ENCODE results near the gene CCSER2. TPM values are rescaled to one million over a fixed set of nuclear protein-coding genes. Genes with fewer than 3 reads are reported as not detected.

The CCSER2 gene
- total RNA-seq, 1 experiment from 2014 or later = 28.9 TPM

DNA sequence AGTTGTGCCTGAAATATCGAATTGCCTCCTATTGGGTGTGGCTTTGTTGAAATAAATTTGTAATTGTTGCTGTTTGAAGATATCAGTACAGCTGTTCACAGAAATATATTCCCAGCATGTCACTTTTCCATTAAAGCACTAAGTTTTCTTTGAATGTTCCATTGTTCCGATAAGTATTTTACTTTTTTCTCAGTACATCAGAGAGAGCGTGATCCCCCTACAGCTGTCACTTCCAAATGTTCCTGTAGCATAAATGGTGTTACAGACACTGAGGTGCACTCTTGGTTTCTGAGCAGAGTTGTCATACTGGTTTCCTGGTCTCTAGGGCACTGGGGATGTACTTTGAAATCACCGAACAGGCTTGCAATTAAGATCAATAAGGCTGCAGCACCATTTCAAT is 189.2 kb downstream of the CCSER2 start:
- no peak overlapping the region for H3K4me2 ChIP-seq (ENCODE audit: low read length)
- no peak overlapping the region for H3K9ac ChIP-seq (ENCODE audit: low read length)
- ChIA-PET POLR2A (no interaction called here), CTCF (no interaction called here), RAD21 (ENCODE audit: low non-redundant PET in 1 of 2, low total read pairs in 2 of 2, uncharacterized antibody in 2 of 2, unreplicated experiment in 2 of 2) (no interaction called here)
- DNase-seq (ENCODE audit: low read depth, low spot score) (no peak), ATAC-seq (no peak)
- no peak overlapping the region for H3K4me3 ChIP-seq (replicated peaks in 1 of 2; ENCODE audit: low read depth in 1 of 2, low read length in 2 of 2)
- H3K79me2 ChIP-seq (ENCODE audit: insufficient read depth, low read length) = no peaks in the 10 kb centered on the region
- no peak overlapping the region for H3K27ac ChIP-seq (ENCODE audit: low read depth, low read length)
- H3K4me1 ChIP-seq (ENCODE audit: control insufficient read depth in 1 of 2, insufficient read depth in 2 of 2, low read length in 2 of 2) = no peaks in the 10 kb centered on the region
- intact Hi-C loops (cut with micrococcal nuclease) = no loop called here
- no peak overlapping the region for H2AFZ ChIP-seq (ENCODE audit: low read depth, low read length, poor library complexity, severe bottlenecking)
- H3K9me3 ChIP-seq (ENCODE audit: control insufficient read depth in 1 of 2, insufficient read depth in 1 of 2, low read depth in 1 of 2, low read length in 2 of 2) = no peaks in the 10 kb centered on the region
- no peaks in the 10 kb centered on the region; a peak in 1 of 4 replicates for H3K36me3 ChIP-seq (ENCODE audit: control insufficient read depth in 1 of 2, insufficient read depth in 2 of 2, low read length in 2 of 2)
- TF ChIP-seq, protein P1, sequence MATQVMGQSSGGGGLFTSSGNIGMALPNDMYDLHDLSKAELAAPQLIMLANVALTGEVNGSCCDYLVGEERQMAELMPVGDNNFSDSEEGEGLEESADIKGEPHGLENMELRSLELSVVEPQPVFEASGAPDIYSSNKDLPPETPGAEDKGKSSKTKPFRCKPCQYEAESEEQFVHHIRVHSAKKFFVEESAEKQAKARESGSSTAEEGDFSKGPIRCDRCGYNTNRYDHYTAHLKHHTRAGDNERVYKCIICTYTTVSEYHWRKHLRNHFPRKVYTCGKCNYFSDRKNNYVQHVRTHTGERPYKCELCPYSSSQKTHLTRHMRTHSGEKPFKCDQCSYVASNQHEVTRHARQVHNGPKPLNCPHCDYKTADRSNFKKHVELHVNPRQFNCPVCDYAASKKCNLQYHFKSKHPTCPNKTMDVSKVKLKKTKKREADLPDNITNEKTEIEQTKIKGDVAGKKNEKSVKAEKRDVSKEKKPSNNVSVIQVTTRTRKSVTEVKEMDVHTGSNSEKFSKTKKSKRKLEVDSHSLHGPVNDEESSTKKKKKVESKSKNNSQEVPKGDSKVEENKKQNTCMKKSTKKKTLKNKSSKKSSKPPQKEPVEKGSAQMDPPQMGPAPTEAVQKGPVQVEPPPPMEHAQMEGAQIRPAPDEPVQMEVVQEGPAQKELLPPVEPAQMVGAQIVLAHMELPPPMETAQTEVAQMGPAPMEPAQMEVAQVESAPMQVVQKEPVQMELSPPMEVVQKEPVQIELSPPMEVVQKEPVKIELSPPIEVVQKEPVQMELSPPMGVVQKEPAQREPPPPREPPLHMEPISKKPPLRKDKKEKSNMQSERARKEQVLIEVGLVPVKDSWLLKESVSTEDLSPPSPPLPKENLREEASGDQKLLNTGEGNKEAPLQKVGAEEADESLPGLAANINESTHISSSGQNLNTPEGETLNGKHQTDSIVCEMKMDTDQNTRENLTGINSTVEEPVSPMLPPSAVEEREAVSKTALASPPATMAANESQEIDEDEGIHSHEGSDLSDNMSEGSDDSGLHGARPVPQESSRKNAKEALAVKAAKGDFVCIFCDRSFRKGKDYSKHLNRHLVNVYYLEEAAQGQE (IDR thresholded peaks at IDR 0.05; ENCODE audit: low read depth) = no peak
- TF ChIP-seq ZFX (IDR thresholded peaks at IDR 0.05) (no peak), EGR1 (IDR thresholded peaks at IDR 0.05; ENCODE audit: low read depth) (no peak), RAD21 (IDR thresholded peaks at IDR 0.05; ENCODE audit: low read depth) (no peak), ELF1 (IDR thresholded peaks at IDR 0.05; ENCODE audit: borderline replicate concordance, low read depth) (no peak), POLR2AphosphoS5 (IDR thresholded peaks at IDR 0.05; ENCODE audit: low read depth, low read length) (no peak), EZH2phosphoT487 (IDR thresholded peaks at IDR 0.05; ENCODE audit: borderline replicate concordance) (no peak), TCF7L2 (IDR thresholded peaks at IDR 0.05; ENCODE audit: borderline replicate concordance, extremely low read depth, insufficient read depth, insufficient read length) (no peak), ZNF274 (IDR thresholded peaks at IDR 0.05; ENCODE audit: low read depth, low read length) (no peak), EZH2 (IDR thresholded peaks at IDR 0.05) (no peak), YY1 (IDR thresholded peaks at IDR 0.05; ENCODE audit: extremely low read depth, insufficient replicate concordance, low read depth, low read length) (no peak), JUND (IDR thresholded peaks at IDR 0.05) (no peak), SRF (IDR thresholded peaks at IDR 0.05; ENCODE audit: low read depth) (no peak)
- TF ChIP-seq, protein P2, sequence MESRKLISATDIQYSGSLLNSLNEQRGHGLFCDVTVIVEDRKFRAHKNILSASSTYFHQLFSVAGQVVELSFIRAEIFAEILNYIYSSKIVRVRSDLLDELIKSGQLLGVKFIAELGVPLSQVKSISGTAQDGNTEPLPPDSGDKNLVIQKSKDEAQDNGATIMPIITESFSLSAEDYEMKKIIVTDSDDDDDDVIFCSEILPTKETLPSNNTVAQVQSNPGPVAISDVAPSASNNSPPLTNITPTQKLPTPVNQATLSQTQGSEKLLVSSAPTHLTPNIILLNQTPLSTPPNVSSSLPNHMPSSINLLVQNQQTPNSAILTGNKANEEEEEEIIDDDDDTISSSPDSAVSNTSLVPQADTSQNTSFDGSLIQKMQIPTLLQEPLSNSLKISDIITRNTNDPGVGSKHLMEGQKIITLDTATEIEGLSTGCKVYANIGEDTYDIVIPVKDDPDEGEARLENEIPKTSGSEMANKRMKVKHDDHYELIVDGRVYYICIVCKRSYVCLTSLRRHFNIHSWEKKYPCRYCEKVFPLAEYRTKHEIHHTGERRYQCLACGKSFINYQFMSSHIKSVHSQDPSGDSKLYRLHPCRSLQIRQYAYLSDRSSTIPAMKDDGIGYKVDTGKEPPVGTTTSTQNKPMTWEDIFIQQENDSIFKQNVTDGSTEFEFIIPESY (IDR thresholded peaks at IDR 0.05; ENCODE audit: extremely low read depth, insufficient replicate concordance, low read length) = no peak
- TF ChIP-seq, protein P3, sequence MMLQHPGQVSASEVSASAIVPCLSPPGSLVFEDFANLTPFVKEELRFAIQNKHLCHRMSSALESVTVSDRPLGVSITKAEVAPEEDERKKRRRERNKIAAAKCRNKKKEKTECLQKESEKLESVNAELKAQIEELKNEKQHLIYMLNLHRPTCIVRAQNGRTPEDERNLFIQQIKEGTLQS (IDR thresholded peaks at IDR 0.05) = no peak
- TF ChIP-seq, protein P4, sequence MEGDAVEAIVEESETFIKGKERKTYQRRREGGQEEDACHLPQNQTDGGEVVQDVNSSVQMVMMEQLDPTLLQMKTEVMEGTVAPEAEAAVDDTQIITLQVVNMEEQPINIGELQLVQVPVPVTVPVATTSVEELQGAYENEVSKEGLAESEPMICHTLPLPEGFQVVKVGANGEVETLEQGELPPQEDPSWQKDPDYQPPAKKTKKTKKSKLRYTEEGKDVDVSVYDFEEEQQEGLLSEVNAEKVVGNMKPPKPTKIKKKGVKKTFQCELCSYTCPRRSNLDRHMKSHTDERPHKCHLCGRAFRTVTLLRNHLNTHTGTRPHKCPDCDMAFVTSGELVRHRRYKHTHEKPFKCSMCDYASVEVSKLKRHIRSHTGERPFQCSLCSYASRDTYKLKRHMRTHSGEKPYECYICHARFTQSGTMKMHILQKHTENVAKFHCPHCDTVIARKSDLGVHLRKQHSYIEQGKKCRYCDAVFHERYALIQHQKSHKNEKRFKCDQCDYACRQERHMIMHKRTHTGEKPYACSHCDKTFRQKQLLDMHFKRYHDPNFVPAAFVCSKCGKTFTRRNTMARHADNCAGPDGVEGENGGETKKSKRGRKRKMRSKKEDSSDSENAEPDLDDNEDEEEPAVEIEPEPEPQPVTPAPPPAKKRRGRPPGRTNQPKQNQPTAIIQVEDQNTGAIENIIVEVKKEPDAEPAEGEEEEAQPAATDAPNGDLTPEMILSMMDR (IDR thresholded peaks at IDR 0.05 in 2 of 3, conservative IDR thresholded peaks at IDR 0.05 in 1 of 3; ENCODE audit: borderline replicate concordance in 1 of 3, insufficient read depth in 1 of 3, low read depth in 2 of 3, low read length in 2 of 3) = no peak
- TF ChIP-seq, protein P5, sequence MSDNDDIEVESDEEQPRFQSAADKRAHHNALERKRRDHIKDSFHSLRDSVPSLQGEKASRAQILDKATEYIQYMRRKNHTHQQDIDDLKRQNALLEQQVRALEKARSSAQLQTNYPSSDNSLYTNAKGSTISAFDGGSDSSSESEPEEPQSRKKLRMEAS (IDR thresholded peaks at IDR 0.05) = no peak
- no peaks in the 10 kb centered on the region; the same call in 1 of the 2 replicates for H4K20me1 ChIP-seq (ENCODE audit: insufficient read depth)
- no TSS peak for BruUV-seq (replicated peaks)
- H3K27me3 ChIP-seq (ENCODE audit: insufficient read depth, low read length) = no peaks in the 10 kb centered on the region
- H3K9me2 ChIP-seq (ENCODE audit: insufficient read depth) = no peaks in the 10 kb centered on the region
